Measurements from ENCODE around the gene ANKMY2. TPM values are rescaled to one million over a fixed set of nuclear protein-coding genes. Genes with fewer than 3 reads are reported as not detected.

The ANKMY2 gene
- total RNA-seq, 4 donors from 2014 or later, result 7.9 to 16.2 (median 8.6) TPM

- Histone ChIP-seq H3K36me3 (peaks cover 0 to 46% of the 10 kb centered on the region in 2 donors), H3K4me1 (no peaks in the 10 kb centered on the region), H3K4me3 (no peak overlapping the region), H3K27me3 (no peaks in the 10 kb centered on the region), H3K27ac (no peak overlapping the region), H3K9me3 (no peaks in the 10 kb centered on the region)
- TF ChIP-seq POLR2A (IDR thresholded peaks at IDR 0.05), result no peak
- TF ChIP-seq CTCF (IDR thresholded peaks at IDR 0.05 in 4 of 5, conservative IDR thresholded peaks at IDR 0.05 in 1 of 5), result no peak
- no peak for DNase-seq
- intact Hi-C loops (cut with DNase I; ENCODE audit: low total_unique reads), result no loop called here
- no peak for ATAC-seq
- in situ Hi-C loops (cut with MboI; ENCODE audit: low sequenced_read_pairs in 4 of 4), result loop anchor here in 1 of 4 donors (25.0 kb wide), 1 partner anchor 301 kb away; no protein-coding TSS in a partner anchor
Observed at GRCh38 chr7:16611711-16612110, 33.8 kb downstream of the ANKMY2 start.

- no peak for TF ChIP-seq CTCF (IDR thresholded peaks at IDR 0.05 in 4 of 5, conservative IDR thresholded peaks at IDR 0.05 in 1 of 5)
- no peak for TF ChIP-seq POLR2A (IDR thresholded peaks at IDR 0.05)
- intact Hi-C loops (cut with DNase I; ENCODE audit: low total_unique reads), result no loop called here
- Histone ChIP-seq H3K36me3 (peaks cover 0 to 44% of the 10 kb centered on the region in 2 donors), H3K9me3 (no peaks in the 10 kb centered on the region), H3K27ac (no peak overlapping the region), H3K4me1 (no peaks in the 10 kb centered on the region), H3K27me3 (no peaks in the 10 kb centered on the region), H3K4me3 (no peak overlapping the region)
- DNase-seq, result no peak
- in situ Hi-C loops (cut with MboI; ENCODE audit: low sequenced_read_pairs in 4 of 4), result loop anchor here in 3 of 4 donors (10.0 to 25.0 kb wide), 2 partner anchors 302 to 305 kb away; no protein-coding TSS in a partner anchor
- ATAC-seq, result no peak
Observed at GRCh38 chr7:16609842-16610450, 35.6 kb downstream of the ANKMY2 start.

GRCh38 chr7:16606704-16607103, 38.9 kb downstream of the ANKMY2 start:
- in situ Hi-C loops (cut with MboI; ENCODE audit: low sequenced_read_pairs in 4 of 4), result loop anchor here in 3 of 4 donors (10.0 to 25.0 kb wide), 2 partner anchors 306 to 308 kb away; no protein-coding TSS in a partner anchor

GRCh38 chr7:16604054-16604453, 41.5 kb downstream of the ANKMY2 start:
- Histone ChIP-seq H3K27ac (no peak overlapping the region), H3K4me1 (no peaks in the 10 kb centered on the region), H3K36me3 (peaks cover 0 to 63% of the 10 kb centered on the region in 2 donors), H3K9me3 (no peaks in the 10 kb centered on the region), H3K27me3 (no peaks in the 10 kb centered on the region), H3K4me3 (no peak overlapping the region)
- TF ChIP-seq CTCF (IDR thresholded peaks at IDR 0.05 in 4 of 5, conservative IDR thresholded peaks at IDR 0.05 in 1 of 5) (peak in 3 of 5 experiments; percentile 5 to 47 (median 15)), POLR2A (IDR thresholded peaks at IDR 0.05) (no peak)
- in situ Hi-C loops (cut with MboI; ENCODE audit: low sequenced_read_pairs in 4 of 4) (loop anchor here in 3 of 4 donors (10.0 to 25.0 kb wide), 2 partner anchors 308 to 311 kb away; no protein-coding TSS in a partner anchor), intact Hi-C loops (cut with DNase I; ENCODE audit: low total_unique reads) (loop anchor here (1.0 kb wide), 1 partner anchor 314 kb away; no protein-coding TSS in a partner anchor)
- DNase-seq, result no peak
- ATAC-seq, result no peak

More at GRCh38 chr7:16606704-16607103, 38.9 kb downstream of the ANKMY2 start:
- intact Hi-C loops (cut with DNase I; ENCODE audit: low total_unique reads), result no loop called here
- no peaks in the 10 kb centered on the region for H3K27me3 ChIP-seq
- H3K4me3 ChIP-seq, result no peak overlapping the region
- no peak for ATAC-seq
- no peak for DNase-seq
- TF ChIP-seq CTCF (IDR thresholded peaks at IDR 0.05 in 4 of 5, conservative IDR thresholded peaks at IDR 0.05 in 1 of 5), result no peak
- TF ChIP-seq POLR2A (IDR thresholded peaks at IDR 0.05), result no peak
- H3K9me3 ChIP-seq, result no peaks in the 10 kb centered on the region
- peaks cover 0 to 63% of the 10 kb centered on the region in 2 donors for H3K36me3 ChIP-seq
- no peaks in the 10 kb centered on the region for H3K4me1 ChIP-seq
- H3K27ac ChIP-seq, result no peak overlapping the region
